GM23248 (cell line): ENCODE data around the gene CCNH.

Experiments used
- EZH2 ChIP-seq: fragments of 200-600 bp; sonication (generic); IDR thresholded peaks from 2 replicates; pipeline ENCODE4 v1.6.1; 2018; ENCODE audit warnings: antibody characterized with exemption, mild to moderate bottlenecking; ENCODE audit not compliant: insufficient read depth, poor library complexity, severe bottlenecking
- EZH2phosphoT487 ChIP-seq: fragments of 200-600 bp; sonication (generic); IDR thresholded peaks from 2 replicates; pipeline ENCODE4 v1.6.1; 2018; ENCODE audit warnings: antibody characterized with exemption, moderate library complexity, mild to moderate bottlenecking, low read depth; ENCODE audit not compliant: insufficient read depth

DNA sequence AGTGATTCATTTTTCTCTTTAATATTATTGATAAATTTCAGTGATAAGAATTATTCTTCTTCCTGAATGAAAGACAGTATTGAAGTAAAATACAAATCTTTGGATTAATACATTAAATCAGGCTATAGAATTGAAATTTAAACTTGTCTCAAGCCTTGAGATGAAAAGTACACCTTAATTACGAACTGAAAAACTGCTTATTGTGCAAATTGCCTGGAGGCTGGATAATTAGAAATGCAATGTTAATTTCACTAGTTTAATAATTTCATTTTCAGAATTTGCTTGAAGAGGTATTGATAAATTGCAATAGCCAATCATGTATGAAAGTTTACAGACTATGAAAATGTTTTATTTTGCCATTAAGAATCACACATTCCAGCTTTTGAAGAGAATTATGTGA, 11.0 kb upstream of the CCNH start:
- TF ChIP-seq EZH2 (no peak), EZH2phosphoT487 (no peak)
